C4-2B (cell line): ENCODE results near the gene COL26A1.

Experiments used
- CTCF ChIP-seq: fragments of 450-650 bp; conservative IDR thresholded peaks from 2 replicates; pipeline ENCODE4 v1.5.1; 2017; ENCODE audit warnings: mild to moderate bottlenecking
- ZFX ChIP-seq: fragments of 450-650 bp; IDR thresholded peaks from 2 replicates; pipeline ENCODE4 v1.6.1; 2017

GRCh38 chr7:101399759-101400158 lies 37.1 kb downstream of the COL26A1 start:
- no peak for TF ChIP-seq CTCF
- no peak for TF ChIP-seq ZFX
